B cell (primary cell): ENCODE results near the gene PRKN. TPM values are rescaled to one million over a fixed set of nuclear protein-coding genes. Genes with fewer than 3 reads are reported as not detected.

Source experiments
- ATAC-seq: fragments of 200-7000 bp; cut with Tn5 transposase; one replicate; pipeline ENCODE4 v1.10.0; 2021; ENCODE audit warnings: low read depth, mild to moderate bottlenecking, moderate number of reproducible peaks, moderate library complexity
- CTCF ChIA-PET: fragments of 350-600 bp; sonication (Branson Sonifier 250); formaldehyde crosslinking; loops from one replicate; lab custom pipeline; 2021; ENCODE audit warnings: antibody characterized with exemption, inconsistent platforms; lab: Charles Lee
- POLR2A ChIA-PET: fragments of 350-600 bp; sonication (Branson Sonifier 250); formaldehyde crosslinking; loops from one replicate; lab custom pipeline; 2021; ENCODE audit warnings: antibody characterized with exemption; lab: Charles Lee
- DNase-seq: peaks from one replicate; pipeline ENCODE4 v3.0.0; 2013
- H2AFZ ChIP-seq: 2 replicates; pipeline ENCODE4 v1.6.1; 2012; ENCODE audit warnings: mild to moderate bottlenecking, low read depth, low read length; ENCODE audit not compliant: insufficient read depth, poor library complexity, severe bottlenecking
- H3K27ac ChIP-seq, 2 donors: 1 replicate in 1 of 2; 2 replicates in 1 of 2; pipeline ENCODE4 v1.5.1; 2012 to 2013; ENCODE audit warnings: low read length in 2 of 2, mild to moderate bottlenecking in 2 of 2, moderate library complexity in 1 of 2
- H3K27me3 ChIP-seq, 4 experiments: fragments of 200-600 bp in 1 of 4; sonication (generic) in 1 of 4; replicated peaks in 1 of 4; 1 replicate in 2 of 4; 2 replicates in 2 of 4; pipeline versions ENCODE4 v1.6.1 to v1.7.0; 2013 to 2016; ENCODE audit warnings: low read length in 3 of 4, mild to moderate bottlenecking in 2 of 4, mixed read lengths in 1 of 4, moderate library complexity in 1 of 4; ENCODE audit not compliant: insufficient read depth in 4 of 4, control insufficient read depth in 3 of 4; ENCODE audit errors: control extremely low read depth in 1 of 4
- H3K36me3 ChIP-seq, 2 experiments: replicated peaks in 1 of 2; 1 replicate in 1 of 2; 2 replicates in 1 of 2; pipeline versions ENCODE4 v1.6.1 to v1.7.1; 2013; ENCODE audit warnings: low read length in 1 of 2; ENCODE audit not compliant: insufficient read depth in 2 of 2, control insufficient read depth in 1 of 2; ENCODE audit errors: control extremely low read depth in 1 of 2, extremely low read depth in 1 of 2
- H3K4me1 ChIP-seq, 2 donors: fragments of 200-600 bp in 1 of 2; sonication (generic) in 1 of 2; 1 replicate in 1 of 2; 2 replicates in 1 of 2; pipeline versions ENCODE4 v1.5.1 to v1.6.1; 2013 to 2017; ENCODE audit warnings: low read length in 2 of 2; ENCODE audit not compliant: control insufficient read depth in 2 of 2, insufficient read depth in 2 of 2
- H3K4me2 ChIP-seq: replicated peaks from 2 replicates; pipeline ENCODE3; 2012; ENCODE audit warnings: mild to moderate bottlenecking, low read depth, low read length; ENCODE audit not compliant: poor library complexity, severe bottlenecking
- H3K4me3 ChIP-seq, 5 experiments: fragments of 200-600 bp in 1 of 5; sonication (generic) in 1 of 5; 1 replicate in 3 of 5; 2 replicates in 2 of 5; pipeline versions ENCODE4 v1.5.1 to v1.7.0; 2011 to 2016; ENCODE audit warnings: low read length in 4 of 5, mild to moderate bottlenecking in 4 of 5, low read depth in 2 of 5, control low read depth in 1 of 5, moderate library complexity in 1 of 5; ENCODE audit not compliant: insufficient read depth in 1 of 5; ENCODE audit errors: control extremely low read depth in 1 of 5, extremely low read depth in 1 of 5
- H3K79me2 ChIP-seq: fragments of 200-600 bp; sonication (generic); one replicate; pipeline ENCODE4 v1.6.0; 2016; ENCODE audit warnings: low read length; ENCODE audit not compliant: control insufficient read depth, insufficient read depth
- H3K9ac ChIP-seq: fragments of 200-600 bp; sonication (generic); 2 replicates; pipeline ENCODE4 v1.6.1; 2017; ENCODE audit warnings: mild to moderate bottlenecking, low read length, moderate library complexity
- H3K9me3 ChIP-seq, 3 donors: one replicate each; pipeline versions ENCODE4 v1.6.1 to v1.7.1; 2013; ENCODE audit warnings: low read length in 2 of 3; ENCODE audit not compliant: control insufficient read depth in 2 of 3, insufficient read depth in 1 of 3; ENCODE audit errors: control extremely low read depth in 1 of 3
- H4K20me1 ChIP-seq: 2 replicates; pipeline ENCODE4 v1.6.0; 2012; ENCODE audit warnings: mild to moderate bottlenecking, low read length; ENCODE audit not compliant: insufficient read depth, control insufficient read depth, poor library complexity, severe bottlenecking
- H3K27ac Mint-ChIP-seq: one replicate; pipeline ENCODE4 v1.8.0; 2021; ENCODE audit warnings: mixed read lengths
- H3K27me3 Mint-ChIP-seq: one replicate; pipeline ENCODE4 v1.8.0; 2021; ENCODE audit warnings: mixed read lengths
- H3K4me1 Mint-ChIP-seq: one replicate; pipeline ENCODE4 v1.8.0; 2021; ENCODE audit warnings: mixed read lengths
- H3K4me3 Mint-ChIP-seq: one replicate; pipeline ENCODE4 v1.8.0; 2021; ENCODE audit warnings: mixed read lengths
- H3K9me3 Mint-ChIP-seq: one replicate; pipeline ENCODE4 v1.8.0; 2022; ENCODE audit warnings: mixed read lengths; ENCODE audit not compliant: insufficient read depth
- CTCF ChIP-seq: fragments of 200-600 bp; IDR thresholded peaks from one replicate; pipeline ENCODE4 v1.8.0; 2022; ENCODE audit warnings: antibody characterized with exemption, mild to moderate bottlenecking
- EZH2 ChIP-seq: IDR thresholded peaks from 2 replicates; pipeline ENCODE4 v1.6.1; 2012; ENCODE audit warnings: borderline replicate concordance, low read depth, mild to moderate bottlenecking, moderate library complexity, low read length; ENCODE audit not compliant: insufficient read depth, poor library complexity, severe bottlenecking
- WGBS: methylation state at CpG from one replicate; pipeline ENCODE4 v1.1.5; 2013; ENCODE audit warnings: missing lambda C conversion rate; ENCODE audit not compliant: insufficient coverage; 5-methylcytosine and 5-hydroxymethylcytosine counted together
- intact Hi-C: fragments of 100-400 bp; cut with micrococcal nuclease; formaldehyde crosslinking; loops from one replicate; pipeline ENCODE4 v1.10.0; 2022
- polyA plus RNA-seq: library from polyadenylated mRNA; depleted of rRNA; stranded (reverse); fragments of >200 nt; gene quantifications from 2 replicates; pipeline ENCODE4 v1.2.3, GENCODE V29; 2012
- total RNA-seq, 2 donors: library from RNA; stranded (reverse); fragments of 120-200 nt in 1 of 2; gene quantifications; 1 replicate in 1 of 2; 2 replicates in 1 of 2; pipeline versions ENCODE4 v1.2.3 to v1.2.4, GENCODE V29; 2013 to 2022

The PRKN gene
- total and polyA plus RNA-seq, 2 donors (not counting 1 experiment from before 2014, with no cell fraction given), result 1.6 to 6.2 TPM

GRCh38 chr6:161608771-161609170, 1118.8 kb downstream of the PRKN start:
- H2AFZ ChIP-seq, result no peak overlapping the region
- no peaks in the 10 kb centered on the region for H4K20me1 ChIP-seq
- no peaks in the 10 kb centered on the region for H3K9me3 Mint-ChIP-seq
- no peak overlapping the region for H3K9ac ChIP-seq
- no peaks in the 10 kb centered on the region for H3K27me3 Mint-ChIP-seq
- no peak overlapping the region for H3K27ac ChIP-seq
- no peak overlapping the region for H3K4me3 Mint-ChIP-seq
- H3K79me2 ChIP-seq, result no peaks in the 10 kb centered on the region
- ATAC-seq (no peak), DNase-seq (no peak)
- no peak overlapping the region for H3K4me3 ChIP-seq
- no peaks in the 10 kb centered on the region for H3K36me3 ChIP-seq
- no peaks in the 10 kb centered on the region for H3K4me1 ChIP-seq
- no peak overlapping the region for H3K27ac Mint-ChIP-seq
- TF ChIP-seq EZH2 (no peak), CTCF (no peak)
- intact Hi-C loops, result no loop called here
- H3K4me2 ChIP-seq, result no peak overlapping the region
- 100% methylated on average over 1 of the region's 3 CpGs for WGBS
- CTCF ChIA-PET, result no interaction called here
- H3K27me3 ChIP-seq, result no peaks in the 10 kb centered on the region
- H3K4me1 Mint-ChIP-seq, result no peaks in the 10 kb centered on the region
- POLR2A ChIA-PET, result no interaction called here
- peaks cover 0 to 9% (median 0%) of the 10 kb centered on the region in 3 donors for H3K9me3 ChIP-seq

- Mint-ChIP-seq H3K27me3 (no peaks in the 10 kb centered on the region), H3K9me3 (no peaks in the 10 kb centered on the region), H3K27ac (no peak overlapping the region), H3K4me3 (no peak overlapping the region), H3K4me1 (no peaks in the 10 kb centered on the region)
- intact Hi-C loops, result no loop called here
- Histone ChIP-seq H3K27ac (no peak overlapping the region), H3K9me3 (peaks cover 0 to 9% (median 0%) of the 10 kb centered on the region in 3 donors), H3K4me1 (no peaks in the 10 kb centered on the region), H4K20me1 (no peaks in the 10 kb centered on the region), H3K4me3 (no peak overlapping the region), H3K9ac (no peak overlapping the region), H3K79me2 (no peaks in the 10 kb centered on the region), H2AFZ (no peak overlapping the region), H3K36me3 (no peaks in the 10 kb centered on the region), H3K4me2 (no peak overlapping the region), H3K27me3 (no peaks in the 10 kb centered on the region)
- ChIA-PET POLR2A (no interaction called here), CTCF (no interaction called here)
- DNase-seq (no peak), ATAC-seq (no peak)
- TF ChIP-seq CTCF (no peak), EZH2 (no peak)
- 97% methylated on average over 4 of the region's 6 CpGs for WGBS
Observed at GRCh38 chr6:161607696-161608297, 1119.8 kb downstream of the PRKN start.
